NOMO-1 treated with DMSO at 0.1 percent for 48 hours (cell line): Measurements from ENCODE around the gene ATL1.

Experiments
- DNase-seq: peaks from one replicate; lab custom pipeline; 2025; ENCODE audit not compliant: unreplicated experiment; lab: John Stamatoyannopoulos, UW

The ATL1 gene

GRCh38 chr14:50559990-50560930 is at the start of gene ATL1:
TSS of gene ATL1 (plus strand) at chr14:50560145. CDS start at chr14:50560266, 121 bp downstream.
- DNase-seq = peak; percentile 44

GRCh38 chr14:50510157-50510556 is 49.8 kb upstream of the ATL1 start:
- DNase-seq = no peak

GRCh38 chr14:50512463-50512862 is 47.5 kb upstream of the ATL1 start:
- DNase-seq = no peak

GRCh38 chr14:50516091-50516490 is 43.9 kb upstream of the ATL1 start:
- no peak for DNase-seq

GRCh38 chr14:50520947-50521815 is 38.8 kb upstream of the ATL1 start:
- DNase-seq = no peak

GRCh38 chr14:50521912-50522341 is 38.0 kb upstream of the ATL1 start:
- DNase-seq = no peak

- DNase-seq = no peak
Observed at GRCh38 chr14:50523271-50524041, 36.5 kb upstream of the ATL1 start.

- DNase-seq = peak; percentile 7
Observed at GRCh38 chr14:50524060-50524459, 35.9 kb upstream of the ATL1 start.

- DNase-seq = peak; percentile 60
Observed at GRCh38 chr14:50524731-50525515, 35.0 kb upstream of the ATL1 start.

- no peak for DNase-seq
Observed at GRCh38 chr14:50528000-50528399, 31.9 kb upstream of the ATL1 start.

- DNase-seq = no peak
Observed at GRCh38 chr14:50529288-50530179, 30.4 kb upstream of the ATL1 start.

- DNase-seq = no peak
Observed at GRCh38 chr14:50530358-50530757, 29.6 kb upstream of the ATL1 start.

- no peak for DNase-seq
Observed at GRCh38 chr14:50530794-50531365, 29.1 kb upstream of the ATL1 start.

- peak; percentile 36 for DNase-seq
Observed at GRCh38 chr14:50531595-50532501, 28.1 kb upstream of the ATL1 start.

- peak; percentile 83 for DNase-seq
Observed at GRCh38 chr14:50532502-50533240, 27.3 kb upstream of the ATL1 start, which contains the start of gene MAP4K5. TSS of gene MAP4K5 (minus strand) at chr14:50532569. CDS start at chr14:50532049, 520 bp downstream.

GRCh38 chr14:50533241-50533705 is 26.7 kb upstream of the ATL1 start:
- DNase-seq = peak; percentile 95

- peak; percentile 24 for DNase-seq
Observed at GRCh38 chr14:50533806-50534205, 26.1 kb upstream of the ATL1 start.
